HepG2 (cell line): Measurements from ENCODE around the gene SUPT4H1. TPM values are rescaled to one million over a fixed set of nuclear protein-coding genes. Genes with fewer than 3 reads are reported as not detected.

Experiments
- AKAP8 ChIP-seq: sonication (generic); formaldehyde crosslinking; IDR thresholded peaks from 2 replicates; pipeline ENCODE4 v1.5.1; 2020; ENCODE audit warnings: mild to moderate bottlenecking, missing genetic modification reagents
- FOXA3 ChIP-seq: IDR thresholded peaks from 2 replicates; pipeline ENCODE4 v1.6.1; 2016; ENCODE audit warnings: missing genetic modification reagents, missing compliant biosample characterization
- GABPB1 ChIP-seq: IDR thresholded peaks from 2 replicates; pipeline ENCODE4 v1.6.1; 2016; ENCODE audit warnings: mild to moderate bottlenecking, missing genetic modification reagents, moderate library complexity, missing compliant biosample characterization
- HCFC1 ChIP-seq: fragments of 150-350 bp; IDR thresholded peaks from 2 replicates; pipeline ENCODE4 v1.6.1; 2014; ENCODE audit warnings: low read depth, low read length
- NRL ChIP-seq: sonication (generic); formaldehyde crosslinking; IDR thresholded peaks from 2 replicates; pipeline ENCODE4 v1.5.0; 2020; ENCODE audit warnings: missing genetic modification reagents, mild to moderate bottlenecking, moderate library complexity, borderline replicate concordance
- SMARCE1 ChIP-seq: fragments of 450-650 bp; IDR thresholded peaks from 2 replicates; pipeline ENCODE4 v1.6.1; 2017; ENCODE audit warnings: borderline replicate concordance
- TCF12 ChIP-seq, 2 experiments: fragments of 450-650 bp in 1 of 2; sonication (generic) in 1 of 2; formaldehyde crosslinking in 1 of 2; IDR thresholded peaks; 2 replicates each; pipeline versions ENCODE4 v1.6.1 to v1.8.0; 2017 to 2022; ENCODE audit warnings: antibody characterized with exemption in 1 of 2, mild to moderate bottlenecking in 1 of 2, missing genetic modification reagents in 1 of 2, moderate library complexity in 1 of 2
- YEATS2 ChIP-seq: sonication (generic); formaldehyde crosslinking; IDR thresholded peaks from 2 replicates; pipeline ENCODE4 v1.4.0; 2020; ENCODE audit warnings: missing genetic modification reagents, borderline replicate concordance
- ZBTB38 ChIP-seq: sonication (generic); formaldehyde crosslinking; IDR thresholded peaks from 2 replicates; pipeline ENCODE4 v1.5.1; 2020; ENCODE audit warnings: mild to moderate bottlenecking, missing genetic modification reagents
- ZFX ChIP-seq: sonication (generic); formaldehyde crosslinking; IDR thresholded peaks from 2 replicates; pipeline ENCODE4 v1.4.0; 2020; ENCODE audit warnings: mild to moderate bottlenecking, low read depth, missing genetic modification reagents, moderate library complexity
- ZNF501 ChIP-seq: sonication (generic); formaldehyde crosslinking; IDR thresholded peaks from 2 replicates; pipeline ENCODE4 v1.5.1; 2020; ENCODE audit warnings: mild to moderate bottlenecking, moderate library complexity, missing genetic modification reagents
- ZNF83 ChIP-seq: sonication (generic); formaldehyde crosslinking; IDR thresholded peaks from 2 replicates; pipeline ENCODE4 v1.4.0; 2020; ENCODE audit warnings: missing genetic modification reagents, mild to moderate bottlenecking, borderline replicate concordance
- polyA plus RNA-seq, 8 experiments: library from polyadenylated mRNA; depleted of rRNA in 3 of 8; stranded (reverse) in 7 of 8; unstranded in 1 of 8; fragments of >200 nt; fragmentation: Illumina TruSeq in 4 of 8; extraction: Trizol in 4 of 8; gene quantifications; 2 replicates each; pipeline versions ENCODE4 v1.2.1 to v1.2.3, GENCODE V29; 2011 to 2016; ENCODE audit warnings: low read depth in 4 of 8, missing spikeins in 1 of 8, mixed read lengths in 1 of 8; ENCODE audit not compliant: insufficient read depth in 1 of 8
- total RNA-seq, 5 experiments: library from RNA; depleted of rRNA; stranded (reverse); fragments of >200 nt; fragmentation: Illumina TruSeq; extraction: Trizol; gene quantifications; 2 replicates each; pipeline ENCODE4 v1.2.3, GENCODE V29; 2016; ENCODE audit warnings: low read depth in 1 of 5
- TF ChIP-seq, protein P1 (sequence below): sonication (generic); formaldehyde crosslinking; IDR thresholded peaks from 2 replicates; pipeline ENCODE4 v1.5.1; 2020; ENCODE audit warnings: missing genetic modification reagents, mild to moderate bottlenecking, borderline replicate concordance
- TF ChIP-seq, protein P2 (sequence below): sonication (generic); formaldehyde crosslinking; IDR thresholded peaks from 2 replicates; pipeline ENCODE4; 2020; ENCODE audit warnings: missing genetic modification reagents, mild to moderate bottlenecking, borderline replicate concordance
- TF ChIP-seq, protein P3 (sequence below): sonication (generic); formaldehyde crosslinking; IDR thresholded peaks from 2 replicates; pipeline ENCODE4 v1.4.0; 2020; ENCODE audit warnings: mild to moderate bottlenecking, missing genetic modification reagents
- TF ChIP-seq, protein P4 (sequence below): sonication (generic); formaldehyde crosslinking; IDR thresholded peaks from 2 replicates; pipeline ENCODE4 v1.5.0; 2020; ENCODE audit warnings: mild to moderate bottlenecking, missing genetic modification reagents, borderline replicate concordance
- TF ChIP-seq, protein P5 (sequence below): sonication (generic); formaldehyde crosslinking; IDR thresholded peaks from 2 replicates; pipeline ENCODE4 v1.5.0; 2020; ENCODE audit warnings: missing genetic modification reagents, mild to moderate bottlenecking, borderline replicate concordance

Gene SUPT4H1
- total and polyA plus RNA-seq, 2 of the 13 experiments (the other 11 are each of a cell fraction or from before 2014, with no cell fraction given): 155 to 244 TPM

DNA sequence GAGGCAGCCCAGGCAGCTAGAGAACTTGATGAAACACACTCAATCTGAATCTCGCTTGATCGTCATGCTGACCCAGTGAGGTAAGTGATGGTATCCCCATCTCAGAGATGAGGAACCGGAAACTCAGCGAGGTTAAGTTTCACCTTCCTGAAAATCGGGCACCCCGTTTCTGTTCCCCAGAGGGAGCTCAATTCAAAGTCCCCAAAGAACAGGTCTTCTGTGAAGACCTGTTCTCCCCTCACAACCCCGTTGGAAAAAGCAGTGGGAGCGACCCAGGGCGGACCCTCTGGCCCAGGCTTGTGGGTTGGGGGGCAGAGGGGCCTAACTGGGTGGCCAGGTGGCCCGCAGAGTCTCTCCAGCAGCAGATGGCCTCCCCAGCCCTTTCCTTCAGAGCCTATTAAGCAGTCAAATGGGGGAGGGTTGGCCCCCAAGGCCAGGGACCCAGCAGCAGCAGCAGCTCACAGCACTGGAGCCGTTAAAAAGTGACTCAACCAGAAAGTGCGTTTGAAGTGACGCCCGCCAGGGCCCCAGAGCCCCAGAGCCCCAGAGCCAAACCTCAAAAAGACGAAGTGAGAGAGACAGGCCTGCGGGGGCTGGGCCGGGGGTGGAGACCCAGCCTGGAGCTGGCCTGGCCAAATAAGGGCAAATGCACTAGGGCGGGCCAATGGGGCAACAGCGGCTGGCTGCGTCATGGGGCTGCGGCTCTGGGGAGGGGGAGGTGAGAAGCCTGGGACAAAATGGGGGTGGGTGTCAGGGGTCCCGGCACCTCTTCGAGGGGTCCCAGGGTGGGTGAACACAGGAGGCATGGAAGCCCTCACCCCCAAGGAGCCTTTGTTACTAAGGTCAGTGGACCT is 14.2 kb downstream of the SUPT4H1 start (continued):
- TF ChIP-seq, protein P1, sequence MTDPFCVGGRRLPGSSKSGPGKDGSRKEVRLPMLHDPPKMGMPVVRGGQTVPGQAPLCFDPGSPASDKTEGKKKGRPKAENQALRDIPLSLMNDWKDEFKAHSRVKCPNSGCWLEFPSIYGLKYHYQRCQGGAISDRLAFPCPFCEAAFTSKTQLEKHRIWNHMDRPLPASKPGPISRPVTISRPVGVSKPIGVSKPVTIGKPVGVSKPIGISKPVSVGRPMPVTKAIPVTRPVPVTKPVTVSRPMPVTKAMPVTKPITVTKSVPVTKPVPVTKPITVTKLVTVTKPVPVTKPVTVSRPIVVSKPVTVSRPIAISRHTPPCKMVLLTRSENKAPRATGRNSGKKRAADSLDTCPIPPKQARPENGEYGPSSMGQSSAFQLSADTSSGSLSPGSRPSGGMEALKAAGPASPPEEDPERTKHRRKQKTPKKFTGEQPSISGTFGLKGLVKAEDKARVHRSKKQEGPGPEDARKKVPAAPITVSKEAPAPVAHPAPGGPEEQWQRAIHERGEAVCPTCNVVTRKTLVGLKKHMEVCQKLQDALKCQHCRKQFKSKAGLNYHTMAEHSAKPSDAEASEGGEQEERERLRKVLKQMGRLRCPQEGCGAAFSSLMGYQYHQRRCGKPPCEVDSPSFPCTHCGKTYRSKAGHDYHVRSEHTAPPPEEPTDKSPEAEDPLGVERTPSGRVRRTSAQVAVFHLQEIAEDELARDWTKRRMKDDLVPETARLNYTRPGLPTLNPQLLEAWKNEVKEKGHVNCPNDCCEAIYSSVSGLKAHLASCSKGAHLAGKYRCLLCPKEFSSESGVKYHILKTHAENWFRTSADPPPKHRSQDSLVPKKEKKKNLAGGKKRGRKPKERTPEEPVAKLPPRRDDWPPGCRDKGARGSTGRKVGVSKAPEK (CRISPR knock-in tag): no peak
- TF ChIP-seq ZNF501 (CRISPR knock-in tag): peak; percentile 67; the same call in 1 of the 2 replicates
- TF ChIP-seq, protein P2, sequence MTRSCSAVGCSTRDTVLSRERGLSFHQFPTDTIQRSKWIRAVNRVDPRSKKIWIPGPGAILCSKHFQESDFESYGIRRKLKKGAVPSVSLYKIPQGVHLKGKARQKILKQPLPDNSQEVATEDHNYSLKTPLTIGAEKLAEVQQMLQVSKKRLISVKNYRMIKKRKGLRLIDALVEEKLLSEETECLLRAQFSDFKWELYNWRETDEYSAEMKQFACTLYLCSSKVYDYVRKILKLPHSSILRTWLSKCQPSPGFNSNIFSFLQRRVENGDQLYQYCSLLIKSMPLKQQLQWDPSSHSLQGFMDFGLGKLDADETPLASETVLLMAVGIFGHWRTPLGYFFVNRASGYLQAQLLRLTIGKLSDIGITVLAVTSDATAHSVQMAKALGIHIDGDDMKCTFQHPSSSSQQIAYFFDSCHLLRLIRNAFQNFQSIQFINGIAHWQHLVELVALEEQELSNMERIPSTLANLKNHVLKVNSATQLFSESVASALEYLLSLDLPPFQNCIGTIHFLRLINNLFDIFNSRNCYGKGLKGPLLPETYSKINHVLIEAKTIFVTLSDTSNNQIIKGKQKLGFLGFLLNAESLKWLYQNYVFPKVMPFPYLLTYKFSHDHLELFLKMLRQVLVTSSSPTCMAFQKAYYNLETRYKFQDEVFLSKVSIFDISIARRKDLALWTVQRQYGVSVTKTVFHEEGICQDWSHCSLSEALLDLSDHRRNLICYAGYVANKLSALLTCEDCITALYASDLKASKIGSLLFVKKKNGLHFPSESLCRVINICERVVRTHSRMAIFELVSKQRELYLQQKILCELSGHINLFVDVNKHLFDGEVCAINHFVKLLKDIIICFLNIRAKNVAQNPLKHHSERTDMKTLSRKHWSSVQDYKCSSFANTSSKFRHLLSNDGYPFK (CRISPR knock-in tag): 0 out of 2 replicates have a peak, but pooled peaks have one; percentile 39
- TF ChIP-seq, protein P3, sequence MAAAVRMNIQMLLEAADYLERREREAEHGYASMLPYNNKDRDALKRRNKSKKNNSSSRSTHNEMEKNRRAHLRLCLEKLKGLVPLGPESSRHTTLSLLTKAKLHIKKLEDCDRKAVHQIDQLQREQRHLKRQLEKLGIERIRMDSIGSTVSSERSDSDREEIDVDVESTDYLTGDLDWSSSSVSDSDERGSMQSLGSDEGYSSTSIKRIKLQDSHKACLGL: no peak; the same call in 1 of the 2 replicates
- no peak for TF ChIP-seq SMARCE1
- no peak for TF ChIP-seq FOXA3 (CRISPR knock-in tag)
- TF ChIP-seq, protein P4, sequence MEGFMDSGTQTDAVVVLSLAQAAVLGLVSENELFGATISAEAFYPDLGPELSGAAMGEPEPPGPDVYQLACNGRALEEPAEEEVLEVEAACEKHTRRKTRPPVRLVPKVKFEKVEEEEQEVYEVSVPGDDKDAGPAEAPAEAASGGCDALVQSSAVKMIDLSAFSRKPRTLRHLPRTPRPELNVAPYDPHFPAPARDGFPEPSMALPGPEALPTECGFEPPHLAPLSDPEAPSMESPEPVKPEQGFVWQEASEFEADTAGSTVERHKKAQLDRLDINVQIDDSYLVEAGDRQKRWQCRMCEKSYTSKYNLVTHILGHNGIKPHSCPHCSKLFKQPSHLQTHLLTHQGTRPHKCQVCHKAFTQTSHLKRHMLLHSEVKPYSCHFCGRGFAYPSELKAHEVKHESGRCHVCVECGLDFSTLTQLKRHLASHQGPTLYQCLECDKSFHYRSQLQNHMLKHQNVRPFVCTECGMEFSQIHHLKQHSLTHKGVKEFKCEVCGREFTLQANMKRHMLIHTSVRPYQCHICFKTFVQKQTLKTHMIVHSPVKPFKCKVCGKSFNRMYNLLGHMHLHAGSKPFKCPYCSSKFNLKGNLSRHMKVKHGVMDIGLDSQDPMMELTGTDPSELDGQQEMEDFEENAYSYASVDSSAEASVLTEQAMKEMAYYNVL (CRISPR knock-in tag): no peak
- no peak for TF ChIP-seq HCFC1
- 0 out of 2 replicates have a peak, but pooled peaks have one; percentile 15 for TF ChIP-seq ZBTB38 (CRISPR knock-in tag)
- peak; percentile 76; the same call in 1 of the 2 replicates for TF ChIP-seq NRL (CRISPR knock-in tag)
- TF ChIP-seq ZNF83 (CRISPR knock-in tag): no peak
- TF ChIP-seq GABPB1 (CRISPR knock-in tag): peak; percentile 36; the same call in 1 of the 2 replicates
- TF ChIP-seq YEATS2 (CRISPR knock-in tag): 0 out of 2 replicates have a peak, but pooled peaks have one; percentile 59
- TF ChIP-seq, protein P5, sequence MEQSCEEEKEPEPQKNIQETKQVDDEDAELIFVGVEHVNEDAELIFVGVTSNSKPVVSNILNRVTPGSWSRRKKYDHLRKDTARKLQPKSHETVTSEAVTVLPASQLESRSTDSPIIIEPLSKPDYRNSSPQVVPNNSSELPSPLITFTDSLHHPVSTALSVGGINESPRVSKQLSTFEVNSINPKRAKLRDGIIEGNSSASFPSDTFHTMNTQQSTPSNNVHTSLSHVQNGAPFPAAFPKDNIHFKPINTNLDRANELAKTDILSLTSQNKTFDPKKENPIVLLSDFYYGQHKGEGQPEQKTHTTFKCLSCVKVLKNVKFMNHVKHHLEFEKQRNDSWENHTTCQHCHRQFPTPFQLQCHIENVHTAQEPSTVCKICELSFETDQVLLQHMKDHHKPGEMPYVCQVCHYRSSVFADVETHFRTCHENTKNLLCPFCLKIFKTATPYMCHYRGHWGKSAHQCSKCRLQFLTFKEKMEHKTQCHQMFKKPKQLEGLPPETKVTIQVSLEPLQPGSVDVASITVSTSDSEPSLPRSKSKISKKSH (CRISPR knock-in tag): peak; percentile 67
- TF ChIP-seq AKAP8 (CRISPR knock-in tag): 0 out of 2 replicates have a peak, but pooled peaks have one; percentile 21
- peak; percentile 68; the same call in 1 of the 2 replicates for TF ChIP-seq ZFX
- TF ChIP-seq TCF12 (IDR thresholded peaks at IDR 0.05): no peak
- no peak for TF ChIP-seq TCF12 (CRISPR knock-in tag; IDR thresholded peaks at IDR 0.05)
